GM12872 (cell line): ENCODE measurements around the gene PPP1R12A.

Experiments used
- TF ChIP-seq, protein P1 (sequence below): IDR thresholded peaks from 3 replicates; pipeline ENCODE4 v1.5.1; 2011; ENCODE audit warnings: low read depth, mild to moderate bottlenecking, low read length, moderate library complexity; ENCODE audit not compliant: insufficient read depth

Gene PPP1R12A

DNA sequence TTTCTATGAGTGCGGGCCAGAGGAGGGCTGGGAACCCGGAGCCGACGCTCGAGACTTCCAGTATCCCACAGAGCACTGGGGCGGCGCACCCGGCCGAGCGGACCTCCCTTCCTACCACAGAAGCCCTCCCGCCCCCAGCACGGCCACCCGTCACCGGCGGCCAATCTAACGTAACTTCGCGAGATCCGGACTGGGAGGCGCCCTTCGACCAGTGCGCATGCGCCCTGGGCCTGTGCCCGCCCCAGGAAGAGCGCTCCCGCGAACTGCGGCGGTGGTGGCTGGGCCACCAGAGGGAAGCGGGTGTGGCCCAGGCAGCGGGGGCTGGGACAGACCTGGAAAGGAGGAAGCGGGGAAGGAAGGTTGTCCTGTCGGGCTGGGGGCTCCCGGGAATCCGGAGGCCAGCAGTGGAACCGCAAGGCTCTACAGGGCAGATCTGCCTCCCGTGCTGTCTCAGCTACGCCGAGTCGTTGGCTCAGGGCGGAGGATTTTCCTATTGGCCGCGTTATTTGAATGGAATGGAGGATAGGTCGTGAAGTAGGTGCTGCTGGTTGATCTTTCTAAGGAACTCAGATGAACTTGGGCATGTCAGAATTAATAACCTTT, at the start of gene PPP1R12A:
Gene PPP1R12A, minus strand, starts transcription at position 77 of the 603 bp plus-strand sequence. CDS start 166 bp downstream, outside the sequence.
- TF ChIP-seq, protein P1, sequence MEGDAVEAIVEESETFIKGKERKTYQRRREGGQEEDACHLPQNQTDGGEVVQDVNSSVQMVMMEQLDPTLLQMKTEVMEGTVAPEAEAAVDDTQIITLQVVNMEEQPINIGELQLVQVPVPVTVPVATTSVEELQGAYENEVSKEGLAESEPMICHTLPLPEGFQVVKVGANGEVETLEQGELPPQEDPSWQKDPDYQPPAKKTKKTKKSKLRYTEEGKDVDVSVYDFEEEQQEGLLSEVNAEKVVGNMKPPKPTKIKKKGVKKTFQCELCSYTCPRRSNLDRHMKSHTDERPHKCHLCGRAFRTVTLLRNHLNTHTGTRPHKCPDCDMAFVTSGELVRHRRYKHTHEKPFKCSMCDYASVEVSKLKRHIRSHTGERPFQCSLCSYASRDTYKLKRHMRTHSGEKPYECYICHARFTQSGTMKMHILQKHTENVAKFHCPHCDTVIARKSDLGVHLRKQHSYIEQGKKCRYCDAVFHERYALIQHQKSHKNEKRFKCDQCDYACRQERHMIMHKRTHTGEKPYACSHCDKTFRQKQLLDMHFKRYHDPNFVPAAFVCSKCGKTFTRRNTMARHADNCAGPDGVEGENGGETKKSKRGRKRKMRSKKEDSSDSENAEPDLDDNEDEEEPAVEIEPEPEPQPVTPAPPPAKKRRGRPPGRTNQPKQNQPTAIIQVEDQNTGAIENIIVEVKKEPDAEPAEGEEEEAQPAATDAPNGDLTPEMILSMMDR, result no peak

DNA sequence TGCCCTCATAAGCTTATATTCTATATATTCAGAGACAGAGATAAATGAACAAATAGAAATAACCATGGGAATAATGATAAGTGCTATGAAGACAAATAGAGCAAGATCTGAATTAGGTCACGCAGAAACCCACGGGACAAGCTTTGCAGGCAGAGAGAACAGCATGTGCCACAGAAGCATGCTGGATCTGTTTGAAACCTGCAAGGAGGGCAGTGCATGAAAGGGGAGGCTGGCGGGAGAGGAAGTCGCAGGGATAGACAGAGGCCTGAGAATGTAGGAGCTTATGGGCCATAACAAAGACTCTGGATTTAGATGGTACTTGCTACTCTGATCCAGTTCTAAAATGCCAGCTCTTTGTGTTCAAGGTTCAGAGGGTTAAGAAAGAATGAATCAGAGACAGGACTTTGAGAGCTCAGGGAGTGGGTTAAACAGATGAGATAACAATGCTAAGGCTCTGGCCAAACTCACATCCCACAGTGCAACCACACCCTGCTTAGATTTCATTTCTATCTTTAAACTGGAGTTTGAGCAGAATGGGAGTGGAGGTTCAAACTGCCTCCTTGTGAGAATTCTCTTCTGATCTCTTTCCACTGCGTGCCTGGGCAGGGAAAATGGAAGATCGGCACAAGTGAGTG, 49.2 kb upstream of the PPP1R12A start:
- TF ChIP-seq, protein P1, result no peak

DNA sequence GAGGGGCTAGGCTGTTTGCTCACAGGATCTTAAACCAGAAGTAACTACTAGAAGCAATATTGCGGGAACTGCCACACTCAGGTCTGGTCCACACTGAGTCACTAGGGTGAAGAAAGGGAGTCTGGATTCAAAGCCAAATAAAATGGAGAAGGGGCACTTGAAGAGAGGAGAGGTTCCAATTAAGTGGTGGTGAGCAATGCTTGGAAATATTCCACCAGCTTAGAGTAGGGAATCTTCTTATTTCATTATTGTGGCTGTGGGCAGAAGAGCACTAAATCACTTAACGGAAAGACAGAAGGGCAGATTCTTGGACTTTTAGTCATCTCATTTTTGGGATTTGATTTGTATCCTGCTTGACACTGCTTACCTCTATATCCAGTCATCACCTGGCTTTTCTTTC, 48.6 kb upstream of the PPP1R12A start:
- TF ChIP-seq, protein P1, result no peak

- TF ChIP-seq, protein P1, result no peak
These were observed 47.5 kb upstream of the PPP1R12A start for GRCh38 chr12:79982086-79983062.

DNA sequence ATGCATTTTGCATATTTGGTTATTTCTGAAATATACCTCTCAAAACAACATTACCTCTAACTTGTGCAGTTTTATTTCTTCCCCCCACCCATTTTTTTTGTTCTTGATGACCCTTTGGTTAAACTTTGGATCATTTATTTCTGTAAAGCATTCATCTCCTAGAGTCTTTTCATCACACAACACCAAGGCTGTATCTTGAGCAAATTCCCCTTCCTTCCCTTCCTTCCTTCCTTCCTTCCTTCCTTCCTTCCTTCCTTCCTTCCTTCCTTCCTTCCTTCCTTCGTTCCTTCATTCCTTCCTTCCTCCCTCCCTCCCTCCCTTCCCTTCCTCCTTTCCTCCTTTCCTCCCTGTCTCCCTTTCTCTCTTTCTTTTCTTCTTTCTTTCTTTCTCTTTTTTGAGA, 43.8 kb upstream of the PPP1R12A start:
- TF ChIP-seq, protein P1, result no peak

GRCh38 chr12:79975143-79975542, 40.2 kb upstream of the PPP1R12A start:
- TF ChIP-seq, protein P1, result no peak

DNA sequence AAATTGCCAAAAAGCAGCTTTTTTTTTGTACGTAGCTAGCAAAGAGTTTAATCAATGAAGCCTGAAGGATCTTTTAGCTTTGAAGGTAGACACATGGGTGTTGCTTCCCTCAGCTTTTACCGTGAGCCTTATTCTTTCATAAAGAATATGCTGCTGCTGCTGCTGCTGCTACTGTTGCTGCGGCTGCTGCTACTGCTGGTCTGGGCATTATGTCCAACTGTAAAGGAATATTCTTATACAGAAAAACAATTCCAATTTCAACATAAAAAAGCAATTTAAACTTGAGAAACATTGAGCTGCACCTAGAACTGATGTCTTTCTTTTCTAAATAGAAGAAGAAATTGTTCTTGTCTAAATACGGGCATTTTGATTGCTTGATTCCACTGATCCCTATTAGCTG, 38.9 kb upstream of the PPP1R12A start:
- TF ChIP-seq, protein P1, result no peak
